Large intestine (tissue), 3 donors: ENCODE data around the gene ZFP36L2. TPM values are rescaled to one million over a fixed set of nuclear protein-coding genes. Genes with fewer than 3 reads are reported as not detected.

Source experiments
- DNase-seq, 2 donors: peaks; one replicate each; pipeline versions ENCODE4 v3.0.0 to v3.0.0-alpha.2; 2013
- H3K27ac ChIP-seq: one replicate; pipeline ENCODE4 v1.5.1; 2013; ENCODE audit warnings: low read length
- H3K27me3 ChIP-seq: 2 replicates; pipeline ENCODE4 v1.6.1; 2013; ENCODE audit warnings: low read length; ENCODE audit not compliant: control insufficient read depth, insufficient read depth
- H3K36me3 ChIP-seq: 2 replicates; pipeline ENCODE4 v1.6.1; 2013; ENCODE audit warnings: low read length; ENCODE audit not compliant: control insufficient read depth, insufficient read depth
- H3K4me1 ChIP-seq: one replicate; pipeline ENCODE4 v1.6.1; 2013; ENCODE audit warnings: low read length; ENCODE audit not compliant: control insufficient read depth, insufficient read depth
- H3K4me3 ChIP-seq: one replicate; pipeline ENCODE4 v1.5.1; 2013; ENCODE audit warnings: low read length
- H3K9me3 ChIP-seq: one replicate; pipeline ENCODE4 v1.6.1; 2013; ENCODE audit warnings: mild to moderate bottlenecking, low read depth, low read length, moderate library complexity; ENCODE audit not compliant: control insufficient read depth
- WGBS: methylation state at CpG from one replicate; pipeline ENCODE4 v1.1.5; 2013; ENCODE audit warnings: low lambda C conversion rate; ENCODE audit not compliant: insufficient coverage; 5-methylcytosine and 5-hydroxymethylcytosine counted together
- polyA plus RNA-seq: library from polyadenylated mRNA; unstranded; fragments of 120-200 nt; gene quantifications from one replicate; pipeline ENCODE4 v1.2.1, GENCODE V29; 2013

ZFP36L2 gene
- polyA plus RNA-seq, 1 donor = 279 TPM

GRCh38 chr2:43175876-43176275 is 50.5 kb downstream of the ZFP36L2 start:
- Histone ChIP-seq H3K36me3 (no peaks in the 10 kb centered on the region), H3K27ac (no peak overlapping the region), H3K4me1 (peaks cover 36% of the 10 kb centered on the region), H3K27me3 (no peaks in the 10 kb centered on the region), H3K4me3 (no peak overlapping the region), H3K9me3 (peaks cover 24% of the 10 kb centered on the region)
- no peak for DNase-seq
- WGBS = no CpG with 5 or more reads among the region's 9 CpGs

DNA sequence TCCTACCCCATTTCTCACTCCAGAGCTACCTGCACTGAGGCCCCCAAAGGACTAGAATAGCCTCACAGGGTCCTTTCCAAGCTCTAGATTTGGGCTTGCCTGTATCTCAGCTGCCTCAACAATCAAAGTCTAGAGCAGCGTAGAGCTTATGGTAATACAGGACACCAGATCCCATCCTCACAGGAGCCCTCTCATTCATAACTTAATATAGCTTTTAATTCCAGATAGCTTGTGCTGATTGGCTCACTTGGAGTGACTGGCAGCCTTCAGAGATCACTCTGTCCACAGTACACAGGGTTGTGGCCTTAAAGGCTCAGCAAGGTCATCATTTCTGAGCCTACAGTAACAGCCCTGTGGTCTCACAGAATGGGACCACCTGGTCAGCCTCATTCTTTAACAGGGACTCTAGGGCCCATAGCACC is 51.4 kb downstream of the ZFP36L2 start:
- H3K27me3 ChIP-seq = no peaks in the 10 kb centered on the region

GRCh38 chr2:43174368-43174916 is 52.0 kb downstream of the ZFP36L2 start:
- WGBS = no CpG with 5 or more reads among the region's 9 CpGs
- H3K36me3 ChIP-seq = no peaks in the 10 kb centered on the region
- no peak overlapping the region for H3K27ac ChIP-seq
- H3K4me3 ChIP-seq = no peak overlapping the region
- H3K27me3 ChIP-seq = no peaks in the 10 kb centered on the region
- peaks cover 48% of the 10 kb centered on the region for H3K4me1 ChIP-seq
- peaks cover 24% of the 10 kb centered on the region for H3K9me3 ChIP-seq
- DNase-seq = no peak

More for the DNA sequence above, 51.4 kb downstream of the ZFP36L2 start:
- Histone ChIP-seq H3K4me1 (peaks cover 44% of the 10 kb centered on the region), H3K9me3 (peaks cover 24% of the 10 kb centered on the region), H3K36me3 (no peaks in the 10 kb centered on the region), H3K4me3 (no peak overlapping the region), H3K27ac (no peak overlapping the region)
- no peak for DNase-seq
- no CpG with 5 or more reads among the region's 1 CpG for WGBS
